Activated B cell treated with CpG ODN at 0.5 μM for 24 hours (primary cell): Measurements from ENCODE around the gene TICAM2. TPM values are rescaled to one million over a fixed set of nuclear protein-coding genes. Genes with fewer than 3 reads are reported as not detected.

Experiments
- ATAC-seq: fragments of 200-7000 bp; cut with Tn5 transposase; one replicate; pipeline ENCODE4 v1.10.0; 2021; ENCODE audit warnings: low read depth, mild to moderate bottlenecking, moderate library complexity
- CTCF ChIA-PET: fragments of 350-600 bp; sonication (Branson Sonifier 250); formaldehyde crosslinking; loops from one replicate; lab custom pipeline; 2021; ENCODE audit warnings: antibody characterized with exemption; lab: Charles Lee
- POLR2A ChIA-PET: fragments of 350-600 bp; sonication (Branson Sonifier 250); formaldehyde crosslinking; loops from one replicate; lab custom pipeline; 2021; ENCODE audit warnings: antibody characterized with exemption; lab: Charles Lee
- DNase-seq: peaks from one replicate; pipeline ENCODE4 v3.0.0; 2022
- H3K27ac Mint-ChIP-seq: one replicate; pipeline ENCODE4 v1.8.0; 2020; ENCODE audit warnings: mixed read lengths
- H3K27me3 Mint-ChIP-seq: one replicate; pipeline ENCODE4 v1.8.0; 2021; ENCODE audit warnings: mixed read lengths
- H3K36me3 Mint-ChIP-seq: one replicate; pipeline ENCODE4 v1.8.0; 2021; ENCODE audit warnings: low read depth, mixed read lengths
- H3K4me1 Mint-ChIP-seq: one replicate; pipeline ENCODE4 v1.8.0; 2021; ENCODE audit warnings: mixed read lengths
- H3K4me3 Mint-ChIP-seq: one replicate; pipeline ENCODE4 v1.8.0; 2020; ENCODE audit warnings: mild to moderate bottlenecking, mixed read lengths
- H3K9me3 Mint-ChIP-seq: one replicate; pipeline ENCODE4 v1.8.0; 2020; ENCODE audit warnings: mixed read lengths
- CTCF ChIP-seq: fragments of 200-600 bp; IDR thresholded peaks from one replicate; pipeline ENCODE4 v1.8.0; 2022; ENCODE audit warnings: antibody characterized with exemption, mild to moderate bottlenecking
- intact Hi-C: fragments of 100-400 bp; cut with micrococcal nuclease; formaldehyde crosslinking; loops from one replicate; pipeline ENCODE4 v1.15.1; 2024
- total RNA-seq: library from RNA; stranded (reverse); gene quantifications from 2 replicates; pipeline ENCODE4 v1.2.3, GENCODE V29; 2022

TICAM2 gene
- total RNA-seq, 1 donor from 2014 or later: 12.4 TPM

- DNase-seq (no peak), ATAC-seq (no peak)
- intact Hi-C loops: no loop called here
- no peak for TF ChIP-seq CTCF
- POLR2A ChIA-PET: no interaction called here
- no peaks in the 10 kb centered on the region for H3K36me3 Mint-ChIP-seq
- H3K4me3 Mint-ChIP-seq: no peak overlapping the region
- H3K27me3 Mint-ChIP-seq: peaks cover 27% of the 10 kb centered on the region
- CTCF ChIA-PET: interaction anchor here (0.6 kb wide), 1 partner anchor 400 kb away, joined by 3 read pairs; no protein-coding TSS in a partner anchor
- H3K27ac Mint-ChIP-seq: no peak overlapping the region
- H3K4me1 Mint-ChIP-seq: peaks cover 1% of the 10 kb centered on the region
- no peaks in the 10 kb centered on the region for H3K9me3 Mint-ChIP-seq
These were observed 39.7 kb upstream of the TICAM2 start for GRCh38 chr5:115641948-115642347.

- ChIA-PET CTCF (no interaction called here), POLR2A (no interaction called here)
- ATAC-seq: no peak
- Mint-ChIP-seq H3K4me3 (no peak overlapping the region), H3K36me3 (no peaks in the 10 kb centered on the region), H3K9me3 (no peaks in the 10 kb centered on the region), H3K4me1 (peaks cover 1% of the 10 kb centered on the region), H3K27me3 (peaks cover 25% of the 10 kb centered on the region), H3K27ac (no peak overlapping the region)
- intact Hi-C loops: no loop called here
- no peak for TF ChIP-seq CTCF
- DNase-seq: no peak
These were observed 38.0 kb upstream of the TICAM2 start for GRCh38 chr5:115640274-115640673.

GRCh38 chr5:115639377-115639776 lies 37.1 kb upstream of the TICAM2 start:
- no peak for TF ChIP-seq CTCF
- intact Hi-C loops: no loop called here
- no peaks in the 10 kb centered on the region for H3K9me3 Mint-ChIP-seq
- peaks cover 20% of the 10 kb centered on the region for H3K27me3 Mint-ChIP-seq
- H3K4me1 Mint-ChIP-seq: peaks cover 5% of the 10 kb centered on the region
- no peak overlapping the region for H3K27ac Mint-ChIP-seq
- ATAC-seq (no peak), DNase-seq (no peak)
- H3K4me3 Mint-ChIP-seq: no peak overlapping the region
- H3K36me3 Mint-ChIP-seq: no peaks in the 10 kb centered on the region
- POLR2A ChIA-PET: no interaction called here
- CTCF ChIA-PET: no interaction called here

- DNase-seq (no peak), ATAC-seq (no peak)
- H3K4me1 Mint-ChIP-seq: peaks cover 9% of the 10 kb centered on the region
- H3K9me3 Mint-ChIP-seq: no peaks in the 10 kb centered on the region
- no peak for TF ChIP-seq CTCF
- no peak overlapping the region for H3K27ac Mint-ChIP-seq
- intact Hi-C loops: no loop called here
- ChIA-PET POLR2A (no interaction called here), CTCF (interaction anchor here (1.1 kb wide), 1 partner anchor 431 kb away, joined by 4 read pairs; no protein-coding TSS in a partner anchor)
- H3K36me3 Mint-ChIP-seq: no peaks in the 10 kb centered on the region
- no peak overlapping the region for H3K4me3 Mint-ChIP-seq
- H3K27me3 Mint-ChIP-seq: peaks cover 9% of the 10 kb centered on the region
These were observed 35.2 kb upstream of the TICAM2 start for GRCh38 chr5:115637507-115637906.

- POLR2A ChIA-PET: no interaction called here
These were observed 33.7 kb upstream of the TICAM2 start for GRCh38 chr5:115636008-115636407.

More at GRCh38 chr5:115636008-115636407, 33.7 kb upstream of the TICAM2 start:
- Mint-ChIP-seq H3K9me3 (no peaks in the 10 kb centered on the region), H3K4me3 (no peak overlapping the region), H3K36me3 (no peaks in the 10 kb centered on the region), H3K27me3 (peaks cover 4% of the 10 kb centered on the region), H3K4me1 (peaks cover 9% of the 10 kb centered on the region), H3K27ac (no peak overlapping the region)
- DNase-seq: no peak
- no peak for TF ChIP-seq CTCF
- CTCF ChIA-PET: interaction anchor here (0.8 to 2.7 kb wide), 9 partner anchors 8 to 433 kb away, joined by 3 to 23 read pairs (median 5); no protein-coding TSS in a partner anchor
- intact Hi-C loops: no loop called here
- ATAC-seq: no peak
